ENCODE results near the gene HAP1.

GRCh38 chr17:41735744-41736143, 1.3 kb upstream of the HAP1 start:
- TF ChIP-seq CTCF (IDR thresholded peaks at IDR 0.05) (no peak), POLR2A (IDR thresholded peaks at IDR 0.05; ENCODE audit: low read depth) (no peak)
